Measurements from ENCODE around the gene TRHDE.

TRHDE gene

GRCh38 chr12:72277415-72277814 is 5.2 kb downstream of the TRHDE start:
- DNase-seq (ENCODE audit: low spot score) = no peak
- TF ChIP-seq CTCF (conservative IDR thresholded peaks at IDR 0.05; ENCODE audit: low read depth) = no peak
- no peak overlapping the region for H3K27ac ChIP-seq
- CTCF ChIA-PET = no interaction called here
- POLR2A ChIA-PET (ENCODE audit: low non-redundant PET) = no interaction called here

- DNase-seq (ENCODE audit: low spot score) = no peak
- ChIA-PET POLR2A (ENCODE audit: low non-redundant PET) (interaction anchor here (0.6 kb wide), 1 partner anchor 21 kb away, joined by 3 read pairs; no protein-coding TSS in a partner anchor), CTCF (no interaction called here)
- no peak for TF ChIP-seq CTCF (conservative IDR thresholded peaks at IDR 0.05; ENCODE audit: low read depth)
- H3K27ac ChIP-seq = no peak overlapping the region
Observed at GRCh38 chr12:72278894-72279293, 6.7 kb downstream of the TRHDE start.

- TF ChIP-seq CTCF (conservative IDR thresholded peaks at IDR 0.05; ENCODE audit: low read depth) = no peak
- no peak overlapping the region for H3K27ac ChIP-seq
- ChIA-PET CTCF (no interaction called here), POLR2A (ENCODE audit: low non-redundant PET) (no interaction called here)
- DNase-seq (ENCODE audit: low spot score) = no peak
Observed at GRCh38 chr12:72281126-72281525, 9.0 kb downstream of the TRHDE start.

- POLR2A ChIA-PET (ENCODE audit: low non-redundant PET) = no interaction called here
- no peak overlapping the region for H3K27ac ChIP-seq
- no peak for DNase-seq (ENCODE audit: low spot score)
- CTCF ChIA-PET = interaction anchor here (1.0 kb wide), 1 partner anchor 266 kb away, joined by 3 read pairs; no protein-coding TSS in a partner anchor
- peak; percentile 18; the same call in 1 of the 2 replicates for TF ChIP-seq CTCF (conservative IDR thresholded peaks at IDR 0.05; ENCODE audit: low read depth)
Observed at GRCh38 chr12:72282721-72283120, 10.6 kb downstream of the TRHDE start.

GRCh38 chr12:72285861-72286260 is 13.7 kb downstream of the TRHDE start:
- TF ChIP-seq CTCF (conservative IDR thresholded peaks at IDR 0.05; ENCODE audit: low read depth) = no peak
- DNase-seq (ENCODE audit: low spot score) = no peak
- CTCF ChIA-PET = no interaction called here
- H3K27ac ChIP-seq = no peak overlapping the region
- POLR2A ChIA-PET (ENCODE audit: low non-redundant PET) = no interaction called here

- no peak for DNase-seq (ENCODE audit: low spot score)
- ChIA-PET POLR2A (ENCODE audit: low non-redundant PET) (no interaction called here), CTCF (no interaction called here)
- TF ChIP-seq CTCF (conservative IDR thresholded peaks at IDR 0.05; ENCODE audit: low read depth) = no peak
- H3K27ac ChIP-seq = no peak overlapping the region
Observed at GRCh38 chr12:72286526-72286925, 14.4 kb downstream of the TRHDE start.

GRCh38 chr12:72288436-72288835 is 16.3 kb downstream of the TRHDE start:
- no peak for TF ChIP-seq CTCF (conservative IDR thresholded peaks at IDR 0.05; ENCODE audit: low read depth)
- DNase-seq (ENCODE audit: low spot score) = no peak
- ChIA-PET POLR2A (ENCODE audit: low non-redundant PET) (no interaction called here), CTCF (interaction anchor here (0.5 kb wide), 1 partner anchor 9 kb away, joined by 3 read pairs; no protein-coding TSS in a partner anchor)
- no peak overlapping the region for H3K27ac ChIP-seq

All from RWPE1 (cell line).